GM21390 (cell line): Measurements from ENCODE around the gene MCC.
A peak's percentile ranks its signal among the peaks of the same experiment; 100 is the strongest.

Experiments used
- ATAC-seq: cut with Tn5 transposase; IDR thresholded peaks from one replicate; pipeline ENCODE4 v1.9.1; 2021; ENCODE audit not compliant: unreplicated experiment

The MCC gene

DNA sequence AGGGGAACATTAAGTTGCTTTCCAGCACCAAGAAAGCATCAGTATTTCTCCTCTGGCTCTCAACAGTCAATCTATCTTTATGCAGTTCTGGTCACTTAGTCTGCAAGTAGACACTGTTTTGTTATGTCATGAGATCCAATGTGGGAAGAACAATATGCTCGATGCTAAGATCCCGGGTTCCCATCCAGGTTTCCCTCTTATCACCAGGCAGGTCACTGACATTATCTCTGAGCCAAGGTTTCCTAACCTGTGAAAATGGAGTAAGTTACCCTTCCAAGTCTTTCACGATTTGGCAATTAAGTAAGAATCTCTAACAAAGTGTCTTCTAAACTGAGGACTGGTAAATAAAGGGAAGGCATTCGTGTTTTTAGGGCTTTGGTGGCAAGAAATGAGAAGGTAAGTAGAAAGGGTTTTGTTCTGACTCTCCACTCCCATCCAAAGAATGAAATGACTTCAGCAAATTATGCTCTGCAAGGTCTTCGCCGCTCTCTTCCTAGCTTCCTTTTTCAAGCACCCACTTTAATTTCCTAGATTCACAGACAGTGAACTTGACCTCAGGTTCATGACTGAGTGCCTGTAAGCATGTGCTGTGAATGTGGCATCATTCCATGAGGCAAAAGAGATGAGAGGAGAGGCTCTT, 425.3 kb downstream of the MCC start:
- no peak for ATAC-seq

DNA sequence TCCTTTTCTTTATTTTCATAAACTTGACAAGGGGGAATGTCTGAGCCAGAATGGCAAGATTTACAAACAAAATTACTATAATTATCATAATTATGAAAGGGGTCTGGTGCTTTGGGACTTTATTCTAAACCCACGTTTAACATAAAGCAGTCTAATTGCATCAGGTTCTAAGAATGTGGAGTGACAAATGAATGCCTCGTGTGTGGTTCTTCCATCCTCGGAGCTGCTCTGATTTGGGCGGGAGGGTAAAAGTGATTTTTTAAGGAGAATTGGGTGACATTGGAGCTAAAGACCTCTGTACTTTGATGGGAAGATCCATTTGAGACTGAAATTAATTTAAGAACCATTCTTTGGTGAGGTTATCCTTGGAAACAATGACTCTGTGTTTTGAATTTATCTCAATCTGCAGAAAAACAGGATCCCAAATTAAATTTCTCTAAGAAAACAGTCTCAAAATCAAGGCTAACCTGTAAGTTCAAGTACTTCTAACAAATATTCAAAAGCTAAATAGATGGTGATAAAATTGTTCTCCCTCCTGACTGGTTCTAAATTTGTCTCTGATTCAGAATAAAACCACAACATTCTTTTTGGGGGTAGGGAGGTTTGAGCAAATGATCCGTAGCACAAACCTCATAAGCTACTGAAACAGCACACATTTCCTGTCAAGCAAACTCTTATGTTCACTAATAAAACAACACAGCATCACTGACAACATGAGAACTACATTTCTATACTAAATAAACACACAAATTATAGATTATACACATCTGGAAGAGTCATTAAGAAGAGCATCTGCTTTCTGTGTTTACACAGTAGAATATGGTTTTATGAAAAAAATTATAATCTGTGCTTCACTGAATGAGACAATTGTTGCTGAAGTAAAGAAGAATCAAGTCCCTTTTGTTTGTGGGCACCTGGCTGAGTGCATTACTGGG, 426.1 kb downstream of the MCC start:
- no peak for ATAC-seq

DNA sequence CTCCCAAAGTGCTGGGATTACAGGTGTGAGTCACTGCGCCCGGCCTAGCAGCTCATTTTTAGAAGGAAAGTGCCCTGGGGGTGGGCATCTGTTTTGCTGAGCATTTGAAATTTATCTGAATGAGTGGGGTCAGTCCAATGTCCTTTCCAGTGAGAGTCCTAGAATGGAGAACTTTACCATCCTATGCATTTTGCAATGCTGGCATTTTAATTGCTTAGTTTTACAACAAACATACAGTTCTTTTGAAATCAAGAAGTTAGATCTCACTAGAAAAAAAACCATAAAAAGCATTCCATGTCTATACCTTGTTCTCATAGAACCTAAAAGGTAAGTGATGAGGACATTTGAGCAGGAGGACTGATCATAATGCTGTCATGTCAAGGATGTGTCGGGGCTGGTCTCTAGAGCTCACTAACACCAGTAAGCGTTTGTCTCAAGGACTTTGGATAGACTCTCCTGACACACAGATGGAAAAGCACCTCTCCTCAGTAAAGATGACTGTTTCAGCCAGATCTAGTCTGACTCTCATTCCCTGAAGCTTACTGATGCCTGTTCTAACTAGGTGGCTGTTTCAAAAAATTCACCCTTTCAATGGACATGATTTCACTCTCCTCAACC, 427.7 kb downstream of the MCC start:
- ATAC-seq = no peak

DNA sequence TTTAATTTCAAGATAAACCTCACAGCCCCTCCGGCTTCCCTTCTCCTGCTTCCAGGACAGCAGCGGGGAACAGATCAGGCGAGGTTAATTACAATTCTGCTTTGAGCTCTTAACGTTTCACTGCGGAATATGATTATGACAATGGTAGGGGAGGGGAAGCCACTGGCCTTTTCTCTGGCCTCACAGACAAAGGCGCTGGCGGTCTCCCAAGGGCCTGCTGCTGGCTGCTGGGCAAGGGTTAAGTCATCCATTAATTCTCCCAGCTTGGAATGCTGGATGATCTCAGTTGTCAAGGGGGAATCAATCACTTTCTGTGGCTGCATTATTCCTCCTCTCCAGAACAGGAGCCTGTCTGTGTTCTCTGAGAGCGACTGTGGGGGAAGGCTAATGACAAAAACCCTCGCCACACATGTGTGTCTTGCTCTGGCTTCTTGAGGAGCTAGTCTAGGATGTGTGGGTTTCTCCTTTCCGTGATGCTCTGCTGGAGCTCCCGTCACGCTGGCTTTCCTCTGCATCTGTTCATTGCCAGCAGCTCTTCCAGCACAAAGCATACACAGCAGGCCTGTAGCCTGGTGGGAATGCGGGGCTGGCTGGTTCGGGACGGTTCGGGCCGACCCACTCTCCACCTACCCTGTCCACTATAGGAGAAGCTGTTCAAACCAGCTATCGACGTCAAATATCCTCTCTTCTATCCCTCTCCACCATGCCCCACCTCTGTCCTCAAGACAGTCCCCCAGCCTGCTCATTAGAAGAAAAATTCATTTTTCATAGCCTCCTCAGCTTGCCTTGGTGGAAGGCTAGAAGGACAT, 428.8 kb downstream of the MCC start:
- no peak for ATAC-seq

DNA sequence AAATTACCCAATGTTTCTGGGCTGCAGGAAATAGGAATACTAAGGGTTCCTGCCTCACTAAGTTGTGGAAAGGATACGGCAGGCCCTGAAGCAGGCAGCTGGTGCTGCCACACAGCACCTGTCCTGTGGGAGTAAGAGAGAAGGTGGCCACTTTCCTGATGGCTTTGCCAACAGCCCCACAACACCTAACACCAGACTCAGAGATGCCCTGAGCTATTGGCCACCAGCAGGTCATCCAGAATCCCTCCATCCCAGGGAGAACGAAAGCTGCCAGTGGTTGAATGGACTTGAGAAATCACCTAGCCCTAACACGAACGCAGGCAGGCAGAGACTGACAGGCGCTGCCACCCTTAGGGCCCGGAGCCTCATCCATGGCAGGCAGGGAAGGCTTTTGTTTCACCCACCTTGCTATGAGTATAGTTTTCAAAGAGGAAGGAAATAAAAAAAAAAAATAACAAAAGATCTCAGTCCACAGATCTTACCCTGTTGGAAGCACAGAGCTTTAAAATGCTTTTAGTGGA, 429.5 kb downstream of the MCC start:
- no peak for ATAC-seq

DNA sequence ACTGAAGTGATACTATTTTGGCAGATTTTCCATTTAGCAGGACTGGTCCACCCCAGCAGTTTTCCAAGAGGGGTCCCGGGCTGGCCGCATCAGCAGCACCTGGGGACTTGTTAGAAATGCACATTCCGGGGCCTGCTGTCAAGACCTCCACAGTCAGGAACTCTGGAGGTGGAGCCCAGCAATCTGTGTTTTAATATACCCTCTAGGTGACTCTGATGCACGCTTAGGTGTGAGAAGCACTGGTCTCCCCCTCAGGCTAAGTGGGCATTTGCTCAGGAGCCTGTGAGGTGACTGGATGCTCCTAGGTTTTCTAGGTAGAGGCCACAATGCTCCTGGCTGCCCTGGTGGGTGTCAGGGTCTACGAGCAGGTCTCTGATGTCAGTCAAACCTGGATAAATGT, 430.0 kb downstream of the MCC start:
- ATAC-seq = no peak

DNA sequence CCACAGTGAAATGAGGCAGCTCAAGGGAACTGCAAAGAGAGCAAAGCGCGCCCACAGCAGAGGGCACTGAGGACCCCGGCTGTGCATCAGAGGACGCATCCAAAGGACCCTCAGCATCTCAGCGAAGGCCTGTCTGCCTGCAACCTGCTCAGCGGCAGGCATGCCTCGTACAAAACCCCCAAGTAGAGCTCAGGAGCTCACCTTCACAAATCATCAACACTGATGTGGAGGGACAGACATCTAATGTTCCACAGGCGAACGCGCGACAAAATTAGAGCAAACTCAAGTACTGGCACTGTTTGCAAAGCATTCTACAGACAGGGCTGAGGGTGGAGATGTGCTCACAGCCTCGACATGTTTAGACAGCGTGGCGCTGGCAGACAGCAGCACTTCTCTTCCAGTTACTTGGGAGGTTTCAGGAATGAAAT, 430.7 kb downstream of the MCC start:
- no peak for ATAC-seq

DNA sequence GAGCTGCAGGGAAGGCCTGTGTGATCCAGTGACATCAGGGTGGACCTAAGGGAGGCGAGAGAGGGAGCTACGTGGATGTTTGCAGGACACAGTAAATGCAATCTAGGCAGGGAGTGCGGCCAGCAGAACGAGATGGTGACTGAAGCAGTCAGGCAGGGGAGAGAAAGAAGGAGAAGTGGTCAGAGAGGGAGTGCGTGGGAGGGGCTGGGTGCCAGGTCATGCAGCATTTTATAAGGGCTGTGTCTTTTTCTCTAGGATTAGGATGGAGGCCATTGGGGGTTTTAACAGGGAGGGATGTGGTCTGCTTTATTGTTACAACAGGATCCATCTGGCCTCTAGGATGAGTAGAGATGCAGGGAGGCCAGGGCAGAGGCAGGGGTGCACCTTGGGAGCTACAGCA, 431.3 kb downstream of the MCC start:
- ATAC-seq = no peak

DNA sequence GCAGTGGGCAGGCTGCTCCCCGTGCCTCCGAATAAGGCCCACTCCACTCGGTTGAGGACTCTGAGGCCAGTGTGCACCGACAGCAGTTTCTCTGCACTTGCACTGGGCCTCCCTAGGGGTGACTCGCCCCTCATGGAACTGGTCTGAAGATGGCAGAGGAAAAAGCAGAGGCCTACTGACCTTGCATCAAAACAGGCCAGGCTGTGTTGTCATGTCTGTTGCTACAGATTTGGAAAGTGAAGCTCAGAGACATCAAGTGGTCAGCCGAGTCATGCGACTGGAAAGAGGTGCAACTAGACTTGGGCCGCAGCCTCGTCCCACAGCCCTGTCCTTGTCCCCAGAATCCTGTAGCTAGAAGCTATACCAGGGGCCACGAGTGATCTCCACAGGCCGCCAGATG, 433.4 kb downstream of the MCC start:
- ATAC-seq = no peak

DNA sequence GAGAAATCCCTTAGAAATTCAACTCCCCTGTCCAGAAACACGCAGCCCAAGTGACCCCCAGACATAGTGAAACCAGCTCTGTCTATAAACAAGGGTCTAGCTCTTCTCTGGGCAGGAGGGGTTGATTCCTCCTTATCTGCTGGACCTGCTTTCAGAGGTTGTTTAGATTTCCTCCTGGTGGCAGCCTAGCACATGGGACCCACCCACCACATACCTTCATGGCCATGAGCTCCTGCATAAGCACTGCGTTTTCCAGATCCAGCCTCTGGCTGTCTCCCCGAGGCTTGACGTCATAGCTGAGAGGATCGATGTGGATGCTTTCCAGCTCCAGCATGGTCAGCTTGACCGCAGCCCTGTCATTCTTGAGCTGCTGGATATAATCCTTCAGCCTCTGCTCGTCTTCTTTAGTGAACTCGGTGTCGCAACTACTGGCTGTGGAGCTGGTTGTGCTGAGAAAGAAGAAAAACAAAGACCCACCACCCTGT, 434.7 kb downstream of the MCC start:
- ATAC-seq = no peak

DNA sequence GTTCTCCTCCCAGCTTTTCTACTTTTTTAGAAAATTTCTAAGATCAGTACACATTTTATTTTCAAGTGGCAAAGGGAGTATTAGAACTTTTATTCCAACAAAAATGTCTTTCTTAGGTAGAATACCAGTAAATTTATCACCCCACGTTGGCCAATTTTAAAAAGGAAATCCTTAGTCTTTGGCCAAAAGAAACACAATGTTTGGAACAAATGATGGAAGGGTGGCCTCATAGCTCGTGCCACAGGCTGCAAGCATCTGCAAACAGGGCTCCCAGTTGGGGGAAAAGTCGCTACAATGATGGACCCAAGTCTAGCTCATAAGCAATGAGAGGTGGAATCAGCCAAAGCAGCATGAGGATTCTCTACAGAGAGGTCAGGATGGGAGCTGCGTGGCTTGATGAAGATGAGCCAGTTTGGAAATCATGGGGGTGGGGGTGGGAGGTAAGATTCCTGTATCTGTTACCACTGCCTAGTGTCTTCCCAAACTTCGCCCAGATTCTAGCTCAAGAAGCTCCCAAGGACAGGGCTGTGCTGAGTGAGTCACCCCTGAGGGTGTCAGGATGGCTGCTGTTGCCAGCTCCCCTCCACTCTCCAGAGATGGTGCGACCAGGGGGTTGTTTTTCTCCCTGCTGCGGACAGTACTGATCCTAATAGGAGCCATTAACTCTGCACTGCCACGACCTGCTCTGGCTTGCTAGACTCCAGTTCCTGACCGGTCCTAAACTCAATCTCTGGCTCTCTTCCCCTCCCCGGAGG, 436.0 kb downstream of the MCC start:
- ATAC-seq = no peak

DNA sequence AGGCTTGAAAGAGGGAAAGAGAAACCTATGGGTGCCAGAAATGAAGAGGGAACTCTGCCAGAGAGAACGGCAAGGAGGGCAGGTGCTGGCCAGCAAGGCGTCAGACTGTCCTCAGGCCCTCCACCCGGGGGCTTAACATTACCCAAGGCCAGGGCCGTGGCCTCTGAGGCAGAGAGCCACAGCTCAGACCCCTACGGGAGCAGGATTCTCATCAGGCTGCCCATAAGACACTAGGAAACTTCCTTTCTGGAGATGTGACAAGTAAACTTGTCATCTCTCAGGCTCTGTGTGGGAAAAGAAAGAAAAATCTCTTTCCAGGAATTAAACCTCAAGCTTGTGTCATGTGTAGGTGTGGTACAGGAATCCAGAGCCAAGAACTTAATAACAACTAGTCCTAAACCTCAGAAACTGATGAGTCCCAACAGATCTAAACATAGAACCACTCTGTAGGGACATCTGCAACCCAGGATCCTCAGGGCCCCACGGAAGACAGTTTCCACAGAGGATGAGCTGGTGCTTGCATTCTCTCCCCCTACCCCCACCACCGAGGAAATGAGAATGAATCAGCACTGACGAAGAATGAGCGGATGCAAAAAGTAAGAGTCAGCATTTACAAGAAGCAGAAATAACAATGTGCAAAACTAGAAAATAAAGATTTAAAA, 437.4 kb downstream of the MCC start:
- ATAC-seq = no peak

DNA sequence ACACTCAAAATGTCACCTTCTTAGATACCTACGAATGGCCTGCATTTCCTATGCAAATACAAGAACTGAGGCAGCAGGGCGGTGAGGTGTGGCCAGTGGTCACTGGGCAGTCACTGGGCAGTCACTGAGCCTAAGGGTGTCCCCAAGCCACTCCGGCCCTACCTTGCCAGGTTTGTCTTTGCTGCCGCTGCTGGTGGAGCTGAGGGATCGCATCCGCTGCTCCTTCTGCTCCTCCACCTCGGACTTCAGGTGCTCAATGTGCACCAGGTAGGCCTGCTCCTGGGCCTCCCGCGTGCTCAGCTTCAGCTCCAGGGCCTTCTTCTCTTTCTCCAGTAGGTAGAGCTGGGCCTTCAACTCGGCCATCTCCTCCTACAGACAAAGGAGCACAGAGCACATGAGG, 439.3 kb downstream of the MCC start:
- no peak for ATAC-seq

DNA sequence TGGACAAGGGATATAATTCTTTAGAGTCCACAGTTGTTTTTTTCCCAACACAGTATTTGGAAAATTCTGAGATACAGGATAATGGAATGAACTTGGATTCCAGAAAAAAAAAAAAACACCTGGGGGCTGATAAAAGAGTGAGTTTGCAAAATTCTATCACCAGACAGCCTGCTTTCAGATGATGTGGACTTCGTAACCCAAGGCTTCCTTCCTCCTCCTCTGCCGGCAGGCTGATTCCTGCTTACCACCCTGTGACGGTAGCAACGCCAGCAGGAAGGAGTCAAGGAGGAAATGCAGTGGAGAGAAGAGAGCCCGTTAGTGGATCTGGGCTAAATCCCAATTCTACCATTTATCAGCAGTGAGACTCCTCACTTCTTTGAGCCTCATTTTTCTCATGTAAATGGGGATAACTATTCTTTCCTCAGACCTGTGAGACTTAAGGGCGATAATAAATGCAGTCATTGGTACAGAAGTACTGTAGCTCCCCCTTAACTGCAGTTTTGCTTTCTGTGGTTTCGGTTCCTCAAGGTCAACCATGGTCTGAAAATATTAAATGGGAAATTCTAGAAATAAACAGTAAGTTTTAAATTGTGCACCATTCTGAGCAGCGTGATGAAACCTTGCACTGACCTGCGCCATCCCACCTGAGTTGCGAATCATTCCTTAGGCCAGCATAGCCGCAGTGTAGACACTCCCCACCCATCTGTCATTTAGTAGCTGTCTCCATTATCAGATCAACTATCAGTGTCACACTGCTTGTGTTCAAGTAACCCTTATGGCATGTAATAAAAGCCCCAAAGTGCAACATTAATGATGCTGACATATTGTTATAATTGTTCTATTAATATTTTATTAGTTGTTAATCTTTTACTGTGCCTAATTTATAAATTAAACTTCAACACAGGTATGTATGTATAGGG, 440.3 kb downstream of the MCC start:
- peak; percentile 91 for ATAC-seq

DNA sequence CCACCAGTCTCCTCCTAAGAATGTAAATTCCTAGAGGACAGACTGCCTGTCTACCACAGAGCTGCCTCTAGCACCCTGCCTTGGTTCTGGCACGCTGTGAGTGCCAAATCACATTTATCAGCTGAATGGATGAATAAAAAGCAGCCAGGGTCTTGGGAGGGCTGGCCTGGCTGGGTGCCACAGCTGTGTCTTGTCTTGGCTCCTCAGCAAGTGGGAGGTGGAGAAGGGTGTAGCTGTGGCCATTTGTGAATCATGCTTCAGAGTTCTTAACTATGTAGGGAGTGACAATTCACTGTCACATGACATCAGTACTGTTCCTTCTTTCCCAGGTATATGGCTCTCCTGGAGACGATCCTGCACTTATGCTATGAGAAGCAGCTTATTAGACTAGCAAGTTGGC, 441.0 kb downstream of the MCC start:
- ATAC-seq = no peak

DNA sequence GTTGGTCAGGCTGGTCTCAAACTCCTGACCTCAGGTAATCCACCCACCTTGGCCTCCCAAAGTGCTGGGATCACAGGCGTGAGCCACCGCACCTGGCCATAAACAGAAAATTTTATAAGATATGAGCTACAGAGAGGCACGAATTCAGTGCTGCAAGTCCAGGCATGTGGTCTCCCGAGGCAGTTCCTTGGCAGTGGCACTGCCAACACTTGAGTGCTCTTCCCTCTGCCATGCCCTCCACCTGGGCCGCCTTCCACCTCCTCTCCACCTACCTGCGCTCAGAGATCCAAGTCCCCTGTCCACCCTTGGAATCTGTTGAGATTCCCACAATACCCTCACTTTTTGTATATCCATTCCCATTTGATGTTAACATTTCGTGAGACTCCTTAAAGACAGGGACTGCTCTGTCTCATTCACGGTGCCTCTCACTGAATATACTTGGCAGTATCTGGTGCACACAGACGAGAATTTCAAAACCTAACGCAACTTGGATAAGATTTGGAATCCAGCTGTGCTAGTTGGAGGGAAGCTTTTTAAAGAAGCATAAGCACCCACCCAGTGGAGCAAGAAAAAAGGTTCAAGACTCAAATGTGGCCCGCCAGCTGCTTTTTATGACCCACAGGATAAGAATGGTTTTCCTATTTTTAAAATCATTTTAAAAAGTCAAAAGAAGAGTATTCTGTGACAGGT, 443.3 kb downstream of the MCC start:
- ATAC-seq = no peak

DNA sequence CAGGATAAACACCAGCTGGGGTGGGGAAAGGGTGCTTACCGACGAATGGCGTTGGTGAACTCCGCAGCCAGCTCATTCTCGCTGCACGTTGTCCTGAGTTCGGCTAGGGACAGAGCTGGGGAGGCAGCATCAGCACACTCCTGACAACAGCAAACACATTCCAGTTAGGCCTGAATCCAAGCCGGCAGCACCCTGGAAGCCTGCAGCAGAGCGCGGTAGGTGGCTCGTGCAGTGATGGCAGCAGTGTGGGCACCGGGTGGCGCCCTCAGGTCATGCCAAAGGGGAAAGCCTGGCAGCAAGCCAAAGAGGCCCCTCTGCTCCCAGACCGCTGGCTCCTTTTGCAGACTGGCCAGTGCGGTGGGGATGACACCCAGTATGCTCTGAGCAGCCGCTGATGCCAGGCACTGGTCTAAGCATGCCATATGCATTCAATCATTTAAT, 444.7 kb downstream of the MCC start:
- no peak for ATAC-seq
